ENCODE measurements around the gene PTGES2.
"Not testable (repeated sequence)": the region's sequence is repeated elsewhere in the genome, so short reads cannot be mapped to it uniquely, and the experiment has no call there.

The PTGES2 gene

DNA sequence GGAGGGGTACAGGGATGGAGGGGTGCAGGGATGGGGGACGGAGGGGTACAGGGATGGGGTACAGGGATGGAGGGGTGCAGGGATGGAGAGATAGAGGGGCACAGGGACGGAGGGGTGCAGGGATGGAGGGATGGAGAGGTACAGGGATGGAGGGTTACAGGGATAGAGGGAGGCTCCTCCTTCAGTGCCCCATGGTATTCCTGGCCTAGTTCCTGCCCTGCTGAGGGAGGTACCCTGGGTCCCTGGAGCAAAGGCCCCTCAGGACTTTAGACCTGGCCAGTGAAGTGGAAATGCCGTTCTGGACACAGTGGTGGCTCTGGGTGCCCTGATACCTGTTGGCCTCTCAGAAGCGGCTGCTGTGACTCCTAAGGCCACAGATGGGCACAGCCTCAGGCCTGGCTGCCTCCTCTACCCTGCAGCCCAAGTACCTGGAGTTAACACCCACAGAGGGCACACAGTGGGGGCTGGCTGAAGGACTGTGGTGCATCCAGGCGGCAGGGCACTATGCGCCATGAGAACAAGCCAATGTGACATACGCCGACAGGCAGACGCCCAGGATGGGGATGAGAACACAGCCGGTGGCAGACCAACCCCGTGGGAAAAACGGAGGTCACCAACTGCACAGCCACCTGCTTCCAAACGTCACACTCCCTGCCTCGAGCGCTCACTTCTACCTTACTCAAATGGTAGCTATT is 8.4 kb downstream of the PTGES2 start:
- no peak for DNase-seq

DNA sequence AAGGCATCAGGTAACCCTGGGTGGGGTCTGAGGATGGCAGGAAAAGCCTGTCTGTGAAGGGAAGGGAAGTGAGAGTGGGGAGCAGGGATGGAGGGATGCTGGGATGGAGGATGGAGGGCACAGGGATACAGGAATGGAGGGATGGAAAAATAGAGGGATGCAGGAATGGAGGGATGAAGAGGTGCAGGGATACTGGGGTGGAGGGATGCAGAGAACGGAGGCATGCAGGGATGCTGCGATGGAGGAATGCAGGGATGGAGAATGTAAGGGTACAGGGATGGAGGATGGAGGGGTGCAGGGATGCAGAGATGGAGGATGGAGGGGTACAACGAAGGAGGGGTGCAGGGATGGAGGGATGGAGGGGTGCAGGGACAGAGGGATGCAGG is 9.1 kb downstream of the PTGES2 start:
- no peak for DNase-seq

DNA sequence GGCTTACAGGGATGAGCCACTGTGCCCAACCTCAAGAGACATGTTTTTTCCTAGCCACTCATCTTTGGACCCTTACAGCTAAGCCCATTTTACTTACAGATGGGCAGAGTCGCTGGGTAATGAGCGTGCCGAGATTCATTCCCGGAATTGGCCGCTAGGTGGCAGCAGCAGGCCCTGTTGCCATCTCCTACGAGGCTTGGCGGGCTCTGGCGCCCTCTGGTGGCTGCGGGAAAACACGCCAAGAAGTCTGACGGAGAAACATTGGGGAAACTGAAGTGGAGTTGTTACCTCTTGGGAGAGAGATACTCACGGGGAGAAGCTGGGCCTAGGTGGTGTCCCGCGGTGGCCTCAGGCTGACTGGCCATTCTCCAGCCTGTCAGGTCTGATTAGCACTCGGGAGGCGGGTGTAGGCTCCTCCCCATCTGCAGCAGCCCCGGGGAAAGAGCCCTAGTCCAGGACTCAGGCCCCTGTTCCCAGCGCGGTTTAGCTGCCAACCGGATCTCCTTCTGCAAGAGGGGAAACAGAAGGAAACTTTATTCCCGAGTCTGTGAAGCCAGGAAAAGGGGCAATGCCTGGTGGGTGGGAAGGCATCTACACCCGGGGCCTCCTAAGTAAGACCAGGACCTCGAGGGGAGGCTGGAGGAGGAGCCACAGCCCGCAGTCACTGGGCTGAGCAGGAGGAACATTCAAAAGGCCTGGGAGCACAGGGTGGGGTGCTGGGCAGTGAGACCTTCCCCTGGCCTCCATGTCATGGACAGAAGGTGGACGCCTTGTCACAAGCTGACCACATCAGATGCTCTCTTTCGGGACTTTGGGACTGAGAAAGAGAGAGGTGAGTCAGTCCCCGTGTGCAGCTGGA is 9.7 kb downstream of the PTGES2 start:
- peak in 1 of 2 experiments; percentile 86 for DNase-seq

DNA sequence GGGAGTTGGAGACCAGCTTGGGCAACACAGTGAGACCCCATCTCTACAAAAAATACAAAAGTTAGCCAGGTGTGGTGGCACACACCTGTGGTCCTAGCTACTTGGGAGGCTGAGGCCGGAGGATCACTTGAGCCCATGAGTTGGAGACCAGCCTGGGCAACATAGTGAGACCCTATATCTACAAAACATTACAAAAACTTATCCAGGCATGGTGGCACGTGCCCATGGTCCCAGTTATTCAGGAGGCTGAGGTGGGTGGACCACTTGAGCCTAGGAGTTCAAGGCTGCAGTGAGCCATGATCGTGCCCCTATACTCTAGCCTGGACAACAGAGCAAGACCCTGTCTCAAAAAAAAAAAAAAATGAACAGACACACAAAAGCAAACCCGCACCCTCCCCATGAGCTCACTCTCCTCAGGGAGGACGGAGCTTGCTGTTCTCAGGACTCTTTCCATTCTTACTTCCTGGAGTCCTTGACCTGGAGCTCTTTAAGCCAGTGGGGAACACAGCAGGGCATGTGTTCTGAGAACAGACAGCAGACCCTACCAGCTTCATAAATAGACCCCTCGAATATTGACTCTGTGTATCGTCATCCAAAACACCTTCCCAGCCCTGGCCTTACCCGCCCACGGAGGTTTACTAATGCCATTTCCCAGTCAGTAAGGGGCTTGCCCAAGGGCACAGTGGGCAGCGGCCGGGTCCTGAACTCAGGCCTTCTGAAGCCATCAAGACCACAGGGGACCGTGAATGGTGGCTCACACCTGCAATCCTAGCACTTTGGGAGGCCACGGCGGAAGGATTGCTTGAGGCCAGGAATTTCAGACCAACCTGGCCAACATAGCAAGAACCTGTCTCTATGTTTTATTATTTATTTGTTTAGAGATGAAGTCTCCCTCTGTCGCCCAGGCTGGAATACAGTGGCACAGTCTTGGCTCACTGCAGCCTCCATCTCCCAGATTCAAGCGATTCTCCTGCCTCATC is 11.1 kb downstream of the PTGES2 start:
- DNase-seq = no peak

DNA sequence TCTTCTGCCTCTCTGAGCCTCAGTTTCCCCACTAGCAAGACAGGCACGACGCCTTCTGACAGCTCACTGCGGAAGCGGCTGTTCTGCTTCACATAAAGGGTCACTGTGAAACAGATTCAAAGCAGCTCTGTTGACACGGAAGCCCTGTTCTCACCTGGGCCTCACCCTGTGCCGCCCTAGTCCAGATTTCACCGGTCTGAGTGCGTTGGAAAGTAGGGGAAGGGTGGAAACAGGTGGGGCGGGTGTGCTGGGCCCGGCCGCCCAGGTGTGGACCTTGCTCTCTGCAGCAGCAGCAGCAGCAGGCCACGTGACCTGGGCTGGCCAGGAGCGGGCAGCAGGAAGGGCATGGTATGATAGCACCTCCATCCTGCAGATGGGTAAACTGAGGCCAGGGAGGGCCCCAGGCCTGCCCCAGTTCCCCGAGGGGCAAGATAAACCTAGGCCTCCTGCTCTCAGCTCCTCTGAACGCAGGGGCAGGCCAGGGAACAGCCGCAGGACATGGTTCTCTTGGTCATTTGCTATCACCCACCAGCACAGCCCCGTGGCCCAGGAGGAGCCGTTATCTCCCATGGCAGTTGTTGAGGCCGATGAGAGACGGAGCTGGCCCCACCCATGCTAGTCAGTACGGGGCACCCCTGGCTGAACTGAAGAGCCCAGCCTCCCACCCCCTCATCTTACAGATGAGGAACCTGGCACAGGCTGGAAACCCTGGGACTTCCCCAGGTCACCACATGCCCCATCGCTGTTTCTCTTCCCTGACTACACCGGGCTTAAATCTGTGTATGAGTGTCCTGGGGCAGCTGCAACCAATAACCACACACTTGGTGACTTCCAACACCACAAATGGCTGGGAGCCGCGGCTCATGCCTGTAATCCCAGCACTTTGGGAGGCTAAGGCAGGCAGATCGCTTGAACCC is 12.1 kb downstream of the PTGES2 start:
- no peak for DNase-seq

DNA sequence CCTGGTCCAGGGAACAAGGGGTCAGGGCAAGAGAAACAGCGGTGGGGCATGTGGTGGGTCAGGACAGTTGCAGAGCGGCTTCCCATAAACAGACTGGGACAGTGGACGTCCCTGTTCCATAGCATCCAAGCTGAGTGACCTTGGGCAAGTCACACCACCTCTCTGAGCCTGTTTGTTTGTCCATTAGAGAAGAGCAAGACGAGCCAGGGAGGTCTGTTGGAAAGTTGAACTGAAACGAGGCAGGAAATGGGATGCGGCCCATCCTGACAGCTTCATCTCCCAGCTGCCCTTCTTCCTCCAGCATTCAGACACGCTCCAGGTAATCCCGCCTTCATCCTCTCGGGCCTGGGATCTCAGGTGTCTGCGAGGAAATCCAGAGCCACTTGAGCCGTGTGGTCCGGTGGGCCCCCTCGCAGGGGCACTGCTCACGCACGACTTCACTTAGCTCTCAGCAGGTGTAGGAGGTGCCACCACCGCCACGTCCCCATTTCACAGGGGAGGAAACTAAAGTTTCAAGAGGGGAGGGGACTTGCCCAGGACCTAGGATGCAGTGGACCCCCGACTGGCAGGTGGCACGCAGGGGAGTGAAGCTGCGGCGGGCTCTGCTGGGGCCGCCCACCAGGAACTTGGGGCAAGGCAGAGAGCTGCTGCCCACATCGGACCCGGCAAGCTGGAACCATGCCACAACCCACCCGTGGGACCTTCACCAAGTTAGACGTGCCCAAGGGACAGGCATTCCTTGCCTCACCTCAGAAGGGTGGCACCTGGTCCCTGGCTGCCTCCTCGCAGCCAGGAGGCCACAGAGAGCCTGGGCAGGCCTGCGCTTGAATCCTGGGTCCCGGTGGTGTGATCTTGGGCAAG is 13.0 kb downstream of the PTGES2 start:
- no peak for DNase-seq

DNA sequence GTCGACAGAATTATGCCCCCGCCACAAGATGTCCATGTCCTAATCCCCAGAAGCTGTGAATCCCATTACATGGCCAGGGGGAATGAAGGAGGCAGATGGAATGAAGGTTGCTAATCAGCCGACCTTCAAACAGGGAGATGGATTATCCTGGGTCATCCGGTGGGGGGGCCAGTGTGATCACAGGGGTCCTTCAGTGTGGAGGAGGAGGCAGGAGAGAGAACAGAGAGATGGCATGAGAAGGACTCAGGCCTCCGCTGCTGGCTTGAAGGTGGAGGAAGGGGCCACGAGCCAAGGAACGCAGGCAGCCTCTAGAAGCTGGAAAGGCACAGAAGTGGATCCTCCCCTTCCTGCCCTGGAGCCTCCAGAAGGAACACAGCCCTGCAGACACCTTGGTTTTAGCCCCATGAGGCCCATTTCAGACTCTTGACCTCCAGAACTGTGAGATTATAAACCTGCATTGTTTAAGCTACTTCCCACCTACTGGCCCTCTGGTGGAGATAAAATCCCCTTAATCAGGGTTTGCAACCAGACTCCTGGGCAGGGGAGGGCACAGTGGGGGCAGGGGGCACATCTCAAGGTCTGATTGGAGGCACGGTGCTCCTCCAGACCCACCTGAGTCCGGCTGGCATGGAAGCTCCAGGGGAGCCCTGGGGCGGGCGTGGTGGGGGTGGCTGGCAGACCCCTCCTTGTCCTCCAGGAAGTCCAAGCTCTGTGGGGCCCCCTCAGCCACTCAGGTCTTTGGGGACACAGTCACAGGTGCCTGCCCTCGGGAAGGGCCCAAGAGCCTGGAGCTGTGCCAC is 13.8 kb downstream of the PTGES2 start:
- DNase-seq = no peak

DNA sequence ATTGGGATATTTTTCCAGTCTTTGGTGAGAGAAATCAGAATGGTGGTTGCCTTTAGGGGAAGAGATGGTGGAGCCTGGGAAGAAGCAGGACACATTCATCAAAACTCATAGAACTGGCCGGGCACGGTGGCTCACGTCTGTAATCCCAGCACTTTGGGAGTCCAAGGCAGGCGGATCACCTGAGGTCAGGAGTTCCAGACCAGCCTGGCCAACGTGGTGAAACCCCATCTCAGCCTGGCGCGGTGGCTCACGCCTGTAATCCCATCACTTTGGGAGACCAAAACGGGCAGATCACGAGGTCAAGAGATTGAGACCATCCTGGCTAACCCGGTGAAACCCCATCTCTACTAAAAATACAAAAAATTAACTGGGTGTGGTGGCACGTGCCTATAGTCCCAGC is 15.8 kb downstream of the PTGES2 start:
- DNase-seq = not testable (repeated sequence)

DNA sequence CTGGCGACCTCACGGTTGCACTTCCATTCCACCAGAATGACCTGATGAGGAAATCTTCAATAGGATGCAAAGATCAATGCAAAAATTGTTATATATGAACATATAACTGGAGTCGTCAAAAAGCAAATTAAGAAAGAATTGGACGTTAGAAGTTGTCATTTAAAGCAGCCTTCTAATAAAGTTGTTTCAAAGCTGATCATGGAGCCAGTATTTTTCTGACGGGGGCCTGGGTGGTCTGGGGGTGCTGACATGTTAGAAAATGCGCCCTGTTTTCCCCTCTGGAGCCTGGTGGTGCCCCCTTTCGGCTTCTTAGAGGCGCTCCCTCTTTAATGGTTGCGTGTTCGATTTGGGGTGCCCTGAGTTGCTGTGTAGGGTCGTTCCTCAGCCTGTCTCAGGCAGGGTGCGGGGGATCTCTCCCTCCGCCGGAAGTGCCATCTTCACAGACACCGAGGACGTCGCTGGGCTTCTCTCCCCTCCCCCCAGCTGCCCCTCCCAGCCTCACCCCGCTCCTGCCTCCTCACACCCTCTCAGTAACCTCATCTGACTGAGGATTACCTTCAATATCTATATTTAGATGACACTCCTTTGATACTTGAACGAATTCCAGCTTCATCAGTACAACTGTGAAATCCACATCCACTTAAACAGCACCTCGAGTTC is 18.3 kb downstream of the PTGES2 start:
- DNase-seq = no peak

DNA sequence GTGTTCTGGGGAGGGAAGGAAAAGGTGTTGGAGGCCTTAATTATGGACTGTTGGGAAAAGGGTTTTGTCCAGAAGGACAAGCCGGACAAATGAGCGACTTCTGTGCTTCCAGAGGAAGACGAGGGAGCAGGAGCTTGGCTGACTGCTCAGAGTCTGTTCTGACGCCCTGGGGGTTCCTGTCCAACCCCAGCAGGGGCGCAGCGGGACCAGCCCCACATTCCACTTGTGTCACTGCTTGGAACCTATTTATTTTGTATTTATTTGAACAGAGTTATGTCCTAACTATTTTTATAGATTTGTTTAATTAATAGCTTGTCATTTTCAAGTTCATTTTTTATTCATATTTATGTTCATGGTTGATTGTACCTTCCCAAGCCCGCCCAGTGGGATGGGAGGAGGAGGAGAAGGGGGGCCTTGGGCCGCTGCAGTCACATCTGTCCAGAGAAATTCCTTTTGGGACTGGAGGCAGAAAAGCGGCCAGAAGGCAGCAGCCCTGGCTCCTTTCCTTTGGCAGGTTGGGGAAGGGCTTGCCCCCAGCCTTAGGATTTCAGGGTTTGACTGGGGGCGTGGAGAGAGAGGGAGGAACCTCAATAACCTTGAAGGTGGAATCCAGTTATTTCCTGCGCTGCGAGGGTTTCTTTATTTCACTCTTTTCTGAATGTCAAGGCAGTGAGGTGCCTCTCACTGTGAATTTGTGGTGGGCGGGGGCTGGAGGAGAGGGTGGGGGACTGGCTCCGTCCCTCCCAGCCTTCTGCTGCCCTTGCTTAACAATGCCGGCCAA is 19.1 kb downstream of the PTGES2 start:
- no peak for DNase-seq

DNA sequence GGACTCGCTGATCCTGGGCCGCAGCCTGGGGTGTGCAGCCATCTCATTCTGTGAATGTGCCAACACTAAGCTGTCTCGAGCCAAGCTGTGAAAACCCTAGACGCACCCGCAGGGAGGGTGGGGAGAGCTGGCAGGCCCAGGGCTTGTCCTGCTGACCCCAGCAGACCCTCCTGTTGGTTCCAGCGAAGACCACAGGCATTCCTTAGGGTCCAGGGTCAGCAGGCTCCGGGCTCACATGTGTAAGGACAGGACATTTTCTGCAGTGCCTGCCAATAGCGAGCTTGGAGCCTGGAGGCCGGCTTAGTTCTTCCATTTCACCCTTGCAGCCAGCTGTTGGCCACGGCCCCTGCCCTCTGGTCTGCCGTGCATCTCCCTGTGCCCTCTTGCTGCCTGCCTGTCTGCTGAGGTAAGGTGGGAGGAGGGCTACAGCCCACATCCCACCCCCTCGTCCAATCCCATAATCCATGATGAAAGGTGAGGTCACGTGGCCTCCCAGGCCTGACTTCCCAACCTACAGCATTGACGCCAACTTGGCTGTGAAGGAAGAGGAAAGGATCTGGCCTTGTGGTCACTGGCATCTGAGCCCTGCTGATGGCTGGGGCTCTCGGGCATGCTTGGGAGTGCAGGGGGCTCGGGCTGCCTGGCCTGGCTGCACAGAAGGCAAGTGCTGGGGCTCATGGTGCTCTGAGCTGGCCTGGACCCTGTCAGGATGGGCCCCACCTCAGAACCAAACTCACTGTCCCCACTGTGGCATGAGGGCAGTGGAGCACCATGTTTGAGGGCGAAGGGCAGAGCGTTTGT is 19.9 kb downstream of the PTGES2 start:
- no peak for DNase-seq

DNA sequence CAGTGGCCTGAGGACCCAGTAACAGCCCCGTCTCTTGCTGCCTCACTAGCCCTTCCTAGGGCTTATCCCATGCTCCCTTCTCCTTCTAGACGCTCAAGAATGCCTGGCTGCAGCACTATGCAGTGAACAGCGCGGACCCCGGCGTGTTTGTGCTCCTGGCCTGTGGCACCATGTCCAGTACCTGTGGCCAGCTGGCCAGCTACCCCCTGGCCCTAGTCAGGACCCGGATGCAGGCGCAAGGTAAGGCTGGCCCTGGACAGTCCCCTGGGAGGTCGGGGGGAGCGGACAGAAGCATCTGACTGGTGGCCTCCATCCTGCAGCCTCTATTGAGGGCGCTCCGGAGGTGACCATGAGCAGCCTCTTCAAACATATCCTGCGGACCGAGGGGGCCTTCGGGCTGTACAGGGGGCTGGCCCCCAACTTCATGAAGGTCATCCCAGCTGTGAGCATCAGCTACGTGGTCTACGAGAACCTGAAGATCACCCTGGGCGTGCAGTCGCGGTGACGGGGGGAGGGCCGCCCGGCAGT is 20.5 kb downstream of the PTGES2 start:
- DNase-seq = no peak

DNA sequence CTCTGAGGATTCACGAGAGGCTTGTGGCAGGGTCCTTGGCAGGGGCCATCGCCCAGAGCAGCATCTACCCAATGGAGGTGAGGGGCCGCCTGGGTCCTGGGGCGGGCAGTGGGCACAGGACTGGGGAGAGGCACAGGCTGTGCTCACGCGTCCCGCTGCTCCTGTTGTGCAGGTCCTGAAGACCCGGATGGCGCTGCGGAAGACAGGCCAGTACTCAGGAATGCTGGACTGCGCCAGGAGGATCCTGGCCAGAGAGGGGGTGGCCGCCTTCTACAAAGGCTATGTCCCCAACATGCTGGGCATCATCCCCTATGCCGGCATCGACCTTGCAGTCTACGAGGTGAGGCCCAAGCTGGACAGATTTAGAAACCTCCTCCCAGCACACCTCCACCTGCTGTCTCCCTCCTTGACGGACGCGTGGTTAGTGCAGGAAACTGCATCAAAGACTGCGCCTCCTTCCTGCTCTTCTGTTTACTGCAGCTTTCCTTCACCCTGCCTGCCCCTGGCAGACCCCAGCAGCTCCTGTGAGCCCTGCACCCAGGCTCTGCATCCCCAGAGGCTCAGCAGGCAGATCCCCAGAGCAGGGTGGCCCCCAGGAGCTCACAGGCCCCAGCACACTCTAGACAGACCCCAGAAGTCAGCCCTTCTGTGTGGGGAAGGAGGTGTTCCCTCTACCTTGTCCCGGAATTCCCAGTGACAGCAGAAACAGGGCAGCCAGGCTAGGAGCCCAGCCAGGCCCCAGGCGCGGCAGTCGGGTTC is 21.2 kb downstream of the PTGES2 start:
- DNase-seq = no peak

DNA sequence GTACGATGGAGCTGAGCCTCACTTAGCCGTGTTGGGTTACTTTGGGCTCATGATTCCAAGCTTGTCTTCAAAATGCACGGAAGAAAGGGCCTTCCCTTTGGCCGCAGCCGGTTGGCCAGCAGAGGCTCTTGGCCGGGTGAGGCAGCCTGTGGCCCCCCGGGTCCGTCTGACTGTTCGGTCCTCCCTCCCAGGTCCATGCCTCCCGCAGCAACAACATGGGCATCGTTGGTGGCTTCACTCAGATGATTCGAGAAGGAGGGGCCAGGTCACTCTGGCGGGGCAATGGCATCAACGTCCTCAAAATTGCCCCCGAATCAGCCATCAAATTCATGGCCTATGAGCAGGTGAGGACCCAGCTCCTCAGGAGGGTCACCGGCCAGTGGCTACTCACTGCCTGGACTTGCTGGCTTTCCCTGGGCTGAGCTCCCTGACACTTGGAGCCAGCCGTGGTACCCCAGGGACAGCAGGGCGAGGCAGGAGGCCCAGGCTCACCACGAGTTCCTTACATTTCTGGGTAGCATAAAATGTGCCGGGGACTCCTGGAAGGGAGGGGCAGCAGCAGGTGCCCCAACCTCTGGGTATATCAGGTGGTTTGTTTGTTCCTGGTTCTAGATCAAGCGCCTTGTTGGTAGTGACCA is 21.9 kb downstream of the PTGES2 start:
- DNase-seq = no peak

DNA sequence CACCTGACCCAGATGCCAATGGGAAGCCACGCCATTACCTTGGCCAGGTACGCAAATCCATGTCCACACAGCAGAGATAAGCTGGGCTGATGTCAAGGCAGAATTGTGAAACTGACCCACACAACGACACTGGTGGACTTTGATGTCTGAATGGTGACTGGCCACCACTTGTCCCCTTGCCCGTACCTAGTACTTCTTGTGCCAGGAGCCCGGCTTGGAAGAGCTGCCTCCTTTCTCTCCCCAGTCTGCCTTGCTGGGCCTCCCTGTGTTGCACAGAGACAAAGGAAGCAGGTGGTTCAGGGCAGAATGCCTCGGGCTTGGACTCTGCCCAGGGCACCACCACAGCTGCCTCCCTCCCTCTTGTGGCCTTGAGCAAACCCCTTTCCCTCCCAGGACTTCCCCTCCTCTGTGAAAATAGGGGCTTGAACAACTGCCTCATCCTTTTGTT is 23.3 kb downstream of the PTGES2 start:
- no peak for DNase-seq

DNA sequence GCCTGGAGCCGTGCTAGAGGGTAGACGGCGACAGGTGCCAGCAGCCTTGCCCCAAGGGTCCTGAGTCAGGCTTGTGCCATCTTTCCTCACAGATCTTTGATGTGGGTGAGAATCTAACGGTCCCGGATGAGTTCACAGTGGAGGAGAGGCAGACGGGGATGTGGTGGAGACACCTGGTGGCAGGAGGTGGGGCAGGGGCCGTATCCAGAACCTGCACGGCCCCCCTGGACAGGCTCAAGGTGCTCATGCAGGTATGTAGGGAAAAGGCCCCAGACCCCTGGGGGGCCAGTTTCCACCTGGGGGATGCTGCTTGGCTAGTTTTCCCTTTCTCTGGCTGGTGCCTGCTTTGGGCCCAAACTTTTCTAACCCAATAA is 24.0 kb downstream of the PTGES2 start:
- no peak for DNase-seq

All from cerebellar nuclear complex (tissue), 1 donor.